Kidney capillary endothelial cell (primary cell): Measurements from ENCODE around the gene SHCBP1.

ENCODE experiments used
- DNase-seq: peaks from one replicate; pipeline ENCODE4 v3.0.0-alpha.2; 2018; ENCODE audit warnings: low spot score

Gene SHCBP1

DNA sequence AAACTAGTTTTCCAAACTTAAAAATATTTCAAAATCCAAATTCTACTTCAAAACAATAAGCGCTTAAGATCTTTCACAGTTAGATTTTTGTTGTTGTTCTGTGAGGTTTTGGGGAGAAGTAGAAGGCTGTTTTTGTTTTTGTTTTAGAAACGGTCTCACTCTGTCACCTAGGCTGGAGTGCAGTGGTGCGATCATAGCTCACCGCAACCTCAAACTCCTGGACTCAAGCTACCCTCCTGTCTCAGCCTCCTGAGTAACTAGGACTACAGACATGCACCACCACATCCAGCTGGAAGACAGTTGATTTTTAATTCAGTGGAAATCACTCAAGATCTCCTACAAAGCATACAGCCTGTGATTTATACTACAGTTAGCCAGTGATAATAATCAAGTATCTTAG, 2.7 kb downstream of the SHCBP1 start:
- DNase-seq = no peak

DNA sequence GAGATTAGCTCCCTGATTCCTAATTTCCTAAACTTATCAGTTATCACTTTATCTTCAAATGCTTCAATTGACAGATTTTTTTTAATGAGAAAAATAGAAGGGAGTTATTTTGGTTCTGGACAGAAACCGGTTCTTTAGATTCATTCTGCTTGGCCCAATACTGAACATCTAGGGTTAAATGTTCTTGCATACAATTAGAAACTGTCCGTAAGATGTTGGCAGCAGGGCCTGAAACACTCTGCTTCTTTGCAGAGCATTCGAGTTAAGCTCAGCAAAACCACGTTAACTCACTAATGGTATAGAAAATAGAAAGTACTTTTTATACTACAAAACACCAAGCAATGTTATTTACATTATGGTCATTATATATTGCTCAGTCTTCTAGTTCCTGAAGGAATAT, 7.2 kb downstream of the SHCBP1 start:
- no peak for DNase-seq

DNA sequence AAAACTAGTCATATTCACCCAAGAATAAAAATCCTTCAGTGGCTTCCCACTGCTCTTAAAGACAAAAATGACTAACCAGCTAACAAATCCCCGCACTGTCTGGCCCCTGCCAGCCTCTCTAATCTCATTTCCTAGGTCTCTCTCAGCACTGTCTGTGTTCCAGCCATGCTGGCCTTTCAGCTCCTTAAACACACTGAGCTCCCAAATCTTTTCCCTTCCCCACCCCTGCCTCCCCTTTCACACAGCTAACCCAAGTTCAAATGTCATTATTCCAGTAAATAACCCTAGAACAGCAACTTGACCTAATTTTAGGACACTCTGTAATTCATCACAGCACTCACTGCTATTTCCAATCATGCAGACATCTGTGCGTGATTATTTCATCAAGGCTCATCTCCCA, 7.8 kb downstream of the SHCBP1 start:
- no peak for DNase-seq

DNA sequence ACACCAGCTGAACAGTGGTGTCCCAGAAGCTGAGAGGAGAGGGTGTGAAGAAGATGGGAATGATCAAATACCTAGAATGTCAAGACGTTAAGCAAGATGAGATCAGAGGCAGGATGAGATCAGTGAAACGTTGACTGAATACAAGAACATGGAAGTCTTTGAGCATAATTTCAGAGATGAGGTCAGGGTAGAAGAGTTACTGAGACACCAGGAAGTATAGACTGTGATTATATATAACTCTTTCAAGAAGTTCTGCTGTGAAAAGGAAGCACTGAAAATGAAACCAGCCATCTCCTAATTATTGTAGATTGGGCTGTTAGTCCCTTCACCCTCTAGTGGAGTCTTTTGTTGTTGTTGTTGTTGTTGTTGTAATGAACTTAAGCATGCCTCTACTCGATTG, 9.1 kb downstream of the SHCBP1 start:
- DNase-seq = no peak

DNA sequence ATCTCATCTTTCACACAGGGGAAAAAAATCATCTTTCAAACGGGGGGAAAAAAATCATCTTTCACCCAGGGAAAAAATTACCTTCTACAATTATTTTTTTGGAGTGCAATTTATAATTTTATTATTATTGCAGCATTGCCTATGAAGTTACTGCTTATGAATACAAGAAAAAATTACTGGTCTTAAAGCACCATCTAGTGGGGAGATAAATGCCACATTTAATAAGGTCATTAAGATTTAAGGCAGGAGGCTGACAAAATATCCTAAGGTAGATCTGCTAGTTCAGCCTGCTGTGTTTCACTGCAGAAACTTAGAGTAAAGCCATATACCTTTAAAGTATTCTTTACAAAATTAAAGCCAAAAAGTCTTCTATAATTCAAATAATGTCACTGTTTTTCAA, 13.7 kb downstream of the SHCBP1 start:
- DNase-seq = peak; percentile 42

DNA sequence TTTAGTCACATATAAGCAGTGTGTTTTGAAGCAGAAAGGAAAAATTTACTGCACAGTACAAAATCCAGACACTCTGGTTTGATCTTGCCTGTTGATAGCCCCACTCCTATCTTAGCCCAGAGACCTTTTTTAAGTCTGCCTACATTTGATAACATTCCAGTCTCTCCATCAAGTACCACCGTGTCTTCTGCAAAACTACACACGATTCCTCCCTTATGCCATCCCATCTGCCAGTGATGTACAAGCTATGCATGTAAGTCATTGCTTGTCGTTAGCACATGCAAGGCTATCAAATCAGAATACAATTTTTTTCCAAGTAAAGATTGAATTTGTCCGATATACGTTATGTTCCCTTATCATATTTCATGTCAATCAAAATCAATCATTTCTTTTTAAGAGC, 14.9 kb downstream of the SHCBP1 start:
- no peak for DNase-seq

DNA sequence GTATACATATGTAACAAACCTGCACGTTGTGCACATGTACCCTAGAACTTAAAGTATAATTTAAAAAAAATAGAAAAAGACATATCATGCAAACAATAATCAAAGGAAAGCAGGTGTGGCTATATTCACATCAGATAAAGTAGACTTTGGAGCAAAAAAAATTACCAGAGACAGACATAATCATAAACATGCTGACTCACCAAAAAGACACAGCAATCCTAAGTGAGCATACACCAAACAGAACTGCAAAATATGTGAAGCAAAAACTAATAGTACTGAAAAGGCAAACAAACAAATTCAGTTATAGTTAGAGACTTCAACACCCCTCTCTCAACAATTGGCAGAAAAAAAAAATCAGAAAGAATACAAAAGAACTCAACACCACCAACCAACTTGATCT, 29.9 kb downstream of the SHCBP1 start:
- DNase-seq = no peak

DNA sequence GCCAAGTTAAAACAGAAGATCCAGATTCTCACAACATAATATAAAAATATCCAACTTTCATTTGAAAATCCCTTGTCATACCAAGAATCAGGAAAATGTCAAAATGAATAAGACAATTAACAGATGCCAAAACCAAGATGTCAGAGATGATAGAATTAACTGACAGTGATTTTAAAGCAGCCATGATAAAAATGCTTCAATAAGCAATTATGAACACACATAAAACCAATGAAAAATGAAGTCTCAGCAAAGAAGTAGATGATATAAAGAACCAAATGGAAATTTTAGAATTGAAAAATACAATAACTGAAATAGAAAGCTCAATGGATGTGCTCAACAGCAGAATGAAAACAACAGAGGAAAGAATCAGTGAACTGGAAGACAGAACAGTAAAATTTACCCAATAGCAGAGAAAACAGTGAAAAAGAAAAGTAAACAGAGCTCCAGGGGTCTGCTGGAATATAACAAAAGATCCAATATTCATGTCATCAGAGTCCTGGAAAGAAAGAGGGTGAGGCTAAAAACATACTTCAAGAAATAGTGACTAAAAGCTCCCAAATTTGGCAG, 35.1 kb downstream of the SHCBP1 start:
- DNase-seq = no peak

DNA sequence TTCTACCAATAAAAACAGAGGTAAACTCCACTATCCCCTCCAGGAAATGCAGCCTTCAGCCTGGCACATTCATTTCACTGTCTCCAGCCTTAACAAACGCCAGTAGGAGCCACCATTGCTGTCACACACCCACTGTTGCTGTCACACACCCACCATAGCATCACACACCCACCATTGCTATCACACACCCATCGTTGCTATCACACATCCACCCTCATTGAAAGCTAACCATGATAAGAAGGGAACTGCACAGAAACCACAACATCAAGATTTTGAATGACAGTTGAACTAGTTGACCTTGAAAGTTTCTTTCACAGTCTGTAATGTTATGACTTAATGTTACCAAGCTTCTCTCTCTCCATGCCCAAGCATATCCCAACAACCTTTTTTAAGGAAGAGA, 38.1 kb downstream of the SHCBP1 start:
- no peak for DNase-seq

DNA sequence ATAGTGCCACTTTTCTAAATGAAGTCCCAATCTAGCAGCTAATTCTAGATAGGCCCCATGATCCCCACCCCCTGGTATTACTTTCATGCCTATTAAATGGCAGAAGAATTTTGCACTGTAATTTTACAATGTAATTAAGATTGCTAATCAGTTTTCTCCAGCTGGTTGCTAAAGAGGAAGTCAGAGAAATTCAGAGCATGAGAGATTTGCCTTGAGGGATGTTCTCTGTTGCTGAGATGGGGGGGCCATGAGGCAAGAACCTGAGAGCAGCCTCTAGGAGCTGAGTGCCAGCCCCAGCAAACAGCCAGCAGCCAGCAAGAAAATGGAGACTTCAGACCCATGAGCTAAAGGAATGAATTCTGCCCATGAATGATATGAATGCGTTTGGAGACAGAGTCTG, 38.9 kb downstream of the SHCBP1 start:
- no peak for DNase-seq

DNA sequence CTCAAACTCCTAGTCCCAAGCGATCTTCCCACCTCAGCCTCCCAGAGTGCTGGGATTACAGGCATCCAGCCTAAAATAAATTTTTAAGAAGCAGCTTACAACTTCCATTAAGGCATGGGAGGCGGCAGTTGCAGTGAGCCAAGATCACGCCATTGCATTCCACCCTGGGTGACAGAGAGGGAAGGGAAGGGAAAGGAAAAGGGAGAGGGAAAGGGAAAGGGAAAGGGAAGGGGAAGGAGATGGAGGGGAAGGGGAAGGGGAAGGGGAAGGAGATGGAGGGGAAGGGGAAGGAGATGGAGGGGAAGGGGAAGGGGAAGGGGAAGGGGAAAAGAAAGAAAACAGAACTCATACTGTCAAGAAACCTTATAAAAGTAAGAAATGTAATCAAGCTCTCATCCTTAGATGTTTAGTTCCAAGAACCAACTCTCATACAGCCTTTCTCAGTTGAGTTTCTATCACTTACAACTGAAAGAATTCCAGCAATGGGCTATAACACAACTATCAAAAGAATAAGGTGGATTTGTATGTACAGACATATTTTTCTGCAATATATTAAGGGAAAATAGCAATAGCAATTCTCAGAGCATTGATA, 43.1 kb downstream of the SHCBP1 start:
- no peak for DNase-seq

DNA sequence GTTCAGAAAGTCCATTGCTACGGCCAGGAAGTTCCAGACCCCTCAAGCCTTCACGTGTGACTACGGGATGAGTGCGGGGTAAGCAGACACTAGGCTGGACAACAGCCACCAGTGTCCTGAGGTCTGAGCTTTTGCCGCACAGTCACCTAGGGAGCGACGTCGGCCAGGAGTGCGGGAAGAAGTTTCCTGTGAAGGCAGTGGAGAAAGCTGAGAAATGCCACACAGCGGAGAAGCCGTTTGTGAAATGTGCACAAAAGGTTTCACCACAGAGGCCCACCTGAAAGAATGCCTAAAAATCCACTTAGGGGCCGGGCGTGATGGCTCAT, 47.4 kb downstream of the SHCBP1 start:
- no peak for DNase-seq

DNA sequence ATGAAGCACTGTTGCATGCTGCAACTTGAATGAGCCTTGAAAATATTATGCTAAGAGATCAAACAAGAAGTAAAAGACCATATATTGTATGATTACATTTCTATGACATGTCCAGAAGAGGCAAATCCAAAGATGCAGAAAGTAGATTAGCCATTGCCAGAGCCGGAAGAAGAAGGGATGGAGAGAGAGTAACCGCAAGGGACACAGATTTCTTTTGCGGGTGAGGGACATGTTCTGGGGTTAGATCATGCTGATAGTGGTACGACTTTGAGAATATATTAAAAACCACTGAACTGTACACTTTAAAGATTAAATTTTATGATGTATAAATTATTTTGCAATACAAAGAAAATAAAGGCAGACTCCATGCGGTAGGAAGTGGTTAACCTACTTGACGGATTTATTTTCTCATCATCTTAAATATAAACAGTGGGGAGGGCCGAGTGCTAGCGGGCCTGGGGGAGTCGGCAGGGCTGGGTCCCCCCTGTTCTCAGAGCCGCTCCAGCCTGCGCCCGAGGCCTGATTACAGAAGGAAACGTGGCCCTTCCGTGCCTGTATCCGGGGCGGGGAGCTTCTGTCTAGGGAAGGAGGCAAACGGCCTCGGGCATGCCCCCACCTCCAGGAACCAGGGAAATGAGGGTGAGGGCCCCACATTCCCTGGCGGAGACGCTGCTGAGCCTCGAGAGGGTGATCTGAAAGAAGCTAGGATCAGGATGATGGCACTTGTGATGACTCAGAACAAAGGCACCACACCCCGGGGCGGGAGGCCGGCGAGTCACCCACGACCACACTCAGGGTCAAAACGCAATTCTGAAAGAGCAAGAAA, 48.0 kb downstream of the SHCBP1 start:
- no peak for DNase-seq

DNA sequence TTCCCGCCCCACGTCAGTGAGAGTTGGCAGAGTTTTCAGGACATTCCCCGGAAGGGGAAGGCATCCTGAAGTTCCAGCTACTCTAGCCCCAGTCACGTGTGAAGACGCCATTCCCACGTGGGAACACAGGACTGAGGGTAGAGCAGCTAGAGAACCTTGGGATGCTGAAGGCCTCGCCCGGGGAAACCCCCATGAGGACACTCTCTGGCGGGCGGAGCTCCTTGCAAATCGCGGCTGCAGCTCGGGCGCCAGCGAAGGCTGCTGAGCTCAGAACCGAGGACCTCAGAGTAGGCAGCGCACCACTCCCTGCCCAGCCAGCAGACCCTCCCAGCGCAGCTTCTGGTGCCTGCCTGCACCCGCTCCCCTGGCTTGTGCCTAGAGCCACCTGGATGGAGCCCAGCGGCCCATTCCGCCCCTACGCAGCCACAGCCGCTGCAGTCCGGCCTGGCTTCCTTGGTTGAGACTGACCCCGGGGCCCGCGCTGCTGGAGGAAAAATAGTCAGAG, 51.9 kb downstream of the SHCBP1 start:
- no peak for DNase-seq

DNA sequence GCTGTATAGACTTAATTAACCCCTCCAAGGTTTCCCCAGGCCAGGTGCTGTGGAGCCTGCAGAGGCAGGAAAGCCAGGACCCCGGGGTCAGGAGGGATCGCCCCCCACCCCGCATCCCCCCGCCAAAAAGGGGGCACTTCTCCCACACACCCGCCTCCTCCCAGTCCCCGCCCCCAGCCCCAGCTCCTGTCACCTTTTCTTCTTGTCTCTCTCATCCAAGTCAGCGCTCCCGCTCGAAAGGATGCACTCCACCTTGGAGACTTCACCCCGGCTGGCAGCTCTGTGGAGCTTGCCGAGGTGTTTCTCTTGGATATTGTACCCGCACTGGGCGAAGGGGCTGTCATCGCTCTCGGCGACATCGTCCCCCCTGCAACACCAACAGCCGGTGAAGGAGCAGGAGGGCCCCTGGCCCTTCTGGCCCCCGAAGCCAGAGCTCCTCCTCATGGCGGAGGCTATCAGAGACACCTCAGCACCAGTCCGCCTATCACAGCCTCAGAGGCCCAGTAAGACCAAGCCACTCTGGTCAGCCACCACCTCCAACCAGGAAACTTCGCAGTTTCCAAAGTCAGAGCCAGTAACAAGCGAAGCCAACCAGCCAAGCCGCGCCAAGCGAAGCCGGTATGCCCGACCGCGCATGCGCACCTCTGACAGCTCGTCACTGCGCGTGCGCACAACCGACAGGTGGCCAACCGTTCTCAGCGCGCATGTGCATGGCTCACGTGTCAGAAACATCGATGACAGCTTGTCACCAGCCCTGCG, 52.5 kb downstream of the SHCBP1 start:
- DNase-seq = no peak

DNA sequence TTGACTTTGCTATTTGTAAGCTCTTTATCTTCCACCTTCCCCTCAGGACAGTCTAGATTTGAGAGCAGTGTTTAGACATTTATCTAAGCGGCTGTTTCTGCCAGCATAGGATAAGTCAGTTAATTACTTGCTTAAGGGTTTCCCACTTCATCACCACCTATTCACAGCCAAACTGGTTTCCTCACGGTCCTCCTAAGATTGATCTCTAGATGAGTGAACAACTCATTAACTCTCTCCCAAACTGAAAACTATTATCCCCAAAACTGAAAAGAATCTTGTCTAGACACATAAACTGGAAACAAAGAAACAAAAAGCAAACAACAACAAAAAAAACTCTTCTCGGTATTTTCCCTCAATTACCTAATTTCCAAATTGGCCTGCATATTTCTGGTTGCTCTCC, 58.2 kb downstream of the SHCBP1 start:
- DNase-seq = no peak

DNA sequence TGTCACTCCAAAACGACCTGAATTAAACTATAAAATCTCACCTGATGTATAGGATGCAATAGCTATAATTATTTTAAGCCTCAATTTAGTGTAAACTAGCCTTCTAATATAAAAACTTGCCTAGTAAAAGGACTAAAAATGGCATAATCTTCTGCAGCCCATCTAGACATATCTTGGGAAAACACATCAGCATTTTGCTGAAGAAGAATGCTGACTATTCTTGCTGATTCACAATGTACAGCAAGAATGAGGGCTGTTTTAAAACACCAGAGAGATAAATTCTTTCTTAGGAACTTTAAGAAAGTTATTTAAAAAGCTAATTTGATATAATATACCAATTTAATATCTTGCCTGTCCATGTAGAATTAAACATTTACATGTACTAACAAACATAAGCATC, 63.2 kb downstream of the SHCBP1 start:
- DNase-seq = no peak

DNA sequence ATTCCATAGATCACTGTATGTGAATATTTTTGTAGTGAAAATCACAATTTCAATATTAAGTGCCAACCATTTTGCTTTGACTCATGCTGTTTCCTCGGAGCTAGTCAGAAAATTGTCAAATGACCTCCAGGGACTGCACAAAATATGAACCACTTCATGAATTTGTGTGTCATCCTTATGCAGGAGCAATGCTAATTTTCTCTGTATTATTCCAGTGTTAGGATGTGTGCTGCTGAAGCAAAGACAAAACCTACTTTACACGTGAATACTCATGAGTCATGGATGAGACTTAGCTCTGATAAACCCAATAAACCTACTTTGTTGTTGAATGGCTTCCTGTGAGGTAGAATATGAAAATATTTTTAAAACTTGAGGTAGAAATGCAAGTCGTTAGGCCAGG, 65.2 kb downstream of the SHCBP1 start:
- peak; percentile 3 for DNase-seq

DNA sequence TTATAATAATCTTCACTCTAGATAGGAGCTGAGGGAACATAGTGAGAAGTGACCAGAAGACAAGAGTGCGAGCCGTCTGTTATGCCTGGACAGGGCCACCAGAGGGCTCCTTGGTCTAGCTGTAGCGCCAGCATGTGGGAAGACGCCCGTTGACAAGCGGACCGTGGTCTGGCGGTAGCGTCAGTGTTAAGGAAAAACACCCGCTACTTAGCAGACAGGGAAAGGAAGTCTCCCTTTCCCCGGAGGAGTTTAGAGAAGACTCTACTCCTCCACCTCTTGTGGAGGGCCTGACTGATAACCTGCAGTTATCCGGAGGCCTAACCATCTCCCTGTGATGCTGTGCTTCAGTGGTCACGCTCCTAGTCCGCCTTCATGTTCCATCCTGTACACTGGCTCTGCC, 66.7 kb downstream of the SHCBP1 start:
- DNase-seq = peak; percentile 59

DNA sequence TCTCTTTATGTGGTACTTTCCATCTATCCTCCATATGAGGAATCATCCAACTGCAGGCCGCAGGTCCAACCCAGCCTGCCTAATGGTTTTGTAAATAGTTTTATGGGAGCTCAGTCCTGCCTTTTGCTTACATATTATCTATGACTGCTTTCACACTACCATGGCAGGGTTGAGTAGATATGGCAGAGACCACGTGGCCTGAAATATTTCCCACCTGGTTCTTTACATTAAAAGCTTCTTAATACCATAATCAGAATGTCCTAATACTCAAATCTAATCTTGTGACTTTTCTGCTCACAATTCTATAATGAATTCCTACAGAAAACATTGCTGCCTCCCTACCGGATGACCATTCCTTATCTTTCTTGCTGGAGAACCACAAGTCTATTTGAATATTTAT, 71.7 kb downstream of the SHCBP1 start:
- no peak for DNase-seq
